Ramos (cell line): ENCODE results near the gene LRFN5.

Source experiments
- in situ Hi-C: fragments of 300-500 bp; cut with MboI; formaldehyde crosslinking; loops from one replicate; pipeline ENCODE4 v1.14.3; 2022; ENCODE audit warnings: low sequenced_read_pairs; ENCODE audit not compliant: unreplicated experiment

Gene LRFN5

DNA sequence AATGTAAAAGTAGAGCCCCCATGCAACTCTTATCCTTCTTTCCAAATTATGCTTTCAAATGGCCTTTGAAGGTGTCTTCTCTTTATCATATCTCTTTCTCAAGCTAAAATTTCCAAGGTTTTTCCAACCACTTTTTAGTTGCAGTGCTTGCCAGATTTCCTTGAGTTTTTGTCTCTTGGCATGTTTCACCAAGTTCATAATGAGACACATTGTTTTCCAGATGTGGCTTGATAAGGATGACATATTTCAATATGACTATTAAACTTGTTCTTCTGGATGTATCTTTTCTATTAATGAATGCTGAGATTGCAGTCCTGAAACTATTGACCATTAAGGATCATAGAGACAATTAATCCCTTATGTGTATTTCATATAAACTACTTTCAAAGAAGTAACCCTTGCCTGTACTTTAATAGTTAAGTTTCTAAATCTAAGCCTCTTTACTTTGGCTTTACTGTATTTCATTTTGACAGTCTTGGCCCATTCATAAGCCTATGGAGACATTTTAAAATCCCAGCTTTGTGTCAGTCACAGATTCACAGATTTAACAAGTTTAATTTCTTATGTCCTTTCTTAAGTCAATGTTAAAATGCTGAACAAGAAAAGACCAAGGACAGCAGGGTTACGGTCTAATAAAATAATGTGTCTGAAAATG is 151.5 kb downstream of the LRFN5 start:
- in situ Hi-C loops = no loop called here

GRCh38 chr14:41761204-41761603 is 154.5 kb downstream of the LRFN5 start:
- in situ Hi-C loops = no loop called here

DNA sequence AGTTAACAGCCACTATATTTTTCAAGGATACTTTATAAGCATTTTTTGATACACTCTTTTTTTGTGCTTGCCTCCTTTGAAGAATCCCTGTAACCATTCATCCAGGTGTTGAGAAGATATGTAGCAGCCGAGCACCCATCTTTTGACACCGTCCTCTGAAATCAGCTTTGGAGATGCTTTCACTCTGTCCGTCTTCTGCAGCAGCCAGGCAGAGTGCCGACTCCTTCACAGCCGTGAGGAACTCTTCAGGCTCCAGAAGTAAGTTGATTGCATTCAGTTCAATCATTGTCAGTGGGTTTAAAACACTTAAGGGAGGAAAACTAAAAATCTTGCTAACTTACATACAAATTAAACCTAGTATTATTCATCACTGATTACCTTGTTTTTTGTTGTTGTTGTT is 160.1 kb downstream of the LRFN5 start:
- in situ Hi-C loops = no loop called here

DNA sequence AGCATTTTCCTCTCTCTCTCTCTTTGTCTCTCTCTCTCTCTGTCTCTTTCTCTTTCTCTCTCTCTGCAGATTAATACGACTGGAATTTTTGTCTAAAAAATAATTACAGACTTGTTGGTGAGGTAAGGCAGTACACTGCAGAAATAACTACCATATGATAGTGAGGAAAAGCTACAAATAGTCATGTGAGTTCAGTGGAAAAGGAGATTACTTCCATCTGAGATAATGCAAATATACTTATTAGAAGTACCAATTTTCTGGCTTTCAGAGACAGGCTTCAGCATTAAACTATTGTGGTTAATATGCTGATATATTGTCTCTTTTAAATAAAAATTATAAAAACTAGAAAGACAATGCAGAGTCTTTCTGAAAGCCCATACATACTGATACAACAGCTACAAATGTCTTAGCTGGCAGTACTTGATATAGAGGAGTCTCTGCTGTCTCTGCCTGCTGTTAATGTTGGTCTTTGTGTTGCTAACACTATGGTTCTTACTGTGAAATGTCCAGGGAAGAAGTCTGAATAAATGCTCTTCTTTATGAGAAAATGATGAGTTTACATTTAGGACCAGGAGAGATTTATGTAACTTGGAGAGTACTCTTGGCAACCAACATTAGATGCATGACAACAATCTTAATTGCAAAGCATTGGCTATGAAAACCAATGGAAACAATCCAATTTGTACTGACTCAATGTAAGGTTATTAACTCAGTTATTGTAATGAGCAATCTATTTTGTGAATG is 167.0 kb downstream of the LRFN5 start:
- in situ Hi-C loops = no loop called here

- in situ Hi-C loops = no loop called here
Measured at GRCh38 chr14:41782511-41782910, 175.8 kb downstream of the LRFN5 start.

DNA sequence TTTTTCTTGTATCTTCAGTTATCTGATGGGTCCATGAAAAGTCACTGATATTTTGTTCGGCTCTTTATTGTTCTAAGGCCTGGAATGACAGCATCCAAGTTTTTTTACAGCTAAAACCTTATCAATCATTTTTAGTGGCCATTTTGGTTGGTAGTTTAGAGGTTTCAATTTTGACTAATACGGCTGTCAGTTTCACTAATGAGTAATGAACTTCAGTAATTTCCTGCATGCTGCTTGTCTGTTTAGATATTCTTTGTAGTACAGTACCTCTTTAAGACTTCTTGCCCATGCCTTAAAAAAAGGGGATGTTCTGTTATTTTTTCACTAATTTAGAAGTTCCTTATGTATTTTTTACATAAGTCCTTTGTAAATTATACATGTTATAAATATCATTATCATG is 176.7 kb downstream of the LRFN5 start:
- in situ Hi-C loops = no loop called here

GRCh38 chr14:41785696-41786095 is 179.0 kb downstream of the LRFN5 start:
- in situ Hi-C loops = no loop called here

GRCh38 chr14:41799817-41800216 is 193.1 kb downstream of the LRFN5 start:
- in situ Hi-C loops = no loop called here

DNA sequence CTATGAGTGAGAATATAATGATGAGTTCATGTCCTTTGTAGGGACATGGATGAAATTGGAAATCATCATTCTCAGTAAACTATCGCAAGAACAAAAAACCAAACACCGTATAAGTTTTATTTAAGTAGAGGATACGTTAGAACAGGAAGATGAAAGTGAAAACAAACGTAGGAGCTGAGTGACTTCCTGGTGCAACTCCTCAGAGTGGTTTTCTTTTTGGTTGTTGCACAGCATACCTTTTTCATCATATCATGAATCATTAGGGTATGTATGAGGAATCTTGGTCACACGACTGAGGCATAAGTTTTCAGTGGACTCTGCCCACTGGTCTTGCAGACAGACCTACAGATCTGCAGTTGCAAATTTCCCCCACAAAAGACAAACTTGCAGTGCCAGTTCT is 199.0 kb downstream of the LRFN5 start:
- in situ Hi-C loops = no loop called here

DNA sequence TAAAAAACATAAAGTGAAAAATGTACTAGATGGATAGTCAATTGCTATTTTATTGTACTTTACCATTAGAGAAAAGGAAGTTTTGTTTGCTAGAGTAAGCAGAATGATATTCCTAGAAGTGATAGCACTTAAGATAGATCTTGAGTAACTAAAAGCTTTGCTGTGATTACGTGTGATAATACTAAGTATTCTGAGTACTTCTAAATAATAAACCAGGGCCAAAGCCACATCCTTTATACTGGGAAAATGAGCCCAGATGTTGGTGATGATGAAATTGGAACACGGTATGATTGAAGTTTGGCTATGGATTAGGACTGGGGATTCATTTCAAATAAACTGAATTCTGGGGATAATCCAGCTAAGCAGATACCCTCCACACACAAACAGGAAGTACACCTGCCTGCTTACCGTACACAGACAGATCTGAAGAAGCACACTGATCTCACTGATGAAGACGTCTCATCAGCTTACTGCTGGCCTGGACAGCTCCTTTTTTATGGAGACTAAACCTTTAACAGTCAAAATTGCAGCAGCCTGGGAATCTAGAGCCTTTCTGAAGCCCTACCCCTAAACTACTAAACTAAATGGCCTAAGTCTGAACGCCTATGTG is 199.8 kb downstream of the LRFN5 start:
- in situ Hi-C loops = no loop called here

- in situ Hi-C loops = no loop called here
Measured at GRCh38 chr14:41810362-41810761, 203.7 kb downstream of the LRFN5 start.

DNA sequence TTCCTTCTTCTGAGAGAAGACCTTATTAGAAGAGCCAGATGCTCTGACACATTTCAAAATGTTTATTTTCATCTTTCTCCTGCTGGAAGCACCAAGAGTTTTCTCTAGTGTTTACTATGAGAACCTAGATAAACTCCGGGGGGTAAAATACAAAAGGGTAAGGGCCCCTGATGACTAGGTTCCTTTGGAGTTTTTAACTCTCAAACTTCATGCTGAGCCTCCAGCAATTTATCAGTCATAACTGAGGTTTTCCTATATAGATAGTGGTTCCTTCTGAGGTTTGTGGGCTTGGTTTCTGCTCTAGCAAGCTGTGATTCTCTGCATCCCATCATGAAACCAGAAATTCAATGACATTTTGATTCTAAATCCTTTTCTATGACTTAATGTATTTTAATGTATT is 210.9 kb downstream of the LRFN5 start:
- in situ Hi-C loops = no loop called here

DNA sequence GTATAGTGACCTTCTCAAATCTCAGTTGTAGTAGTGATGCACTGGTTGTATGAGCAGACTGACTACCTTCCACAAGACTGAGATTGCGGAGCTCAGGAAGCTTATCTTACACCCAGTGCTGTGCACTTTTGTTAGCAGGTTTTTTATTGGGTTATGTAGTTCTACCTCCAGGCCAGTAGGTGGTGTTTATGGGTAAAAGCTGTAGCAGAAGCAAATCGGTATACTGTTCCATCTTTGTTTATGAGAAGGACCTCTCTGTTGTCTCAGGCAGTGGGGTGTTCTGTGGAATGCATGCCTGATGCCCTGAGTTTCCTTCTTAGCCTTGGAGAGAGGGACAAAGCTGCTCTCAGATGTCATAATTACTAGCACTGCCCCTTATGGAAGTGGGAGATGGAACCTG is 217.8 kb downstream of the LRFN5 start:
- in situ Hi-C loops = no loop called here

DNA sequence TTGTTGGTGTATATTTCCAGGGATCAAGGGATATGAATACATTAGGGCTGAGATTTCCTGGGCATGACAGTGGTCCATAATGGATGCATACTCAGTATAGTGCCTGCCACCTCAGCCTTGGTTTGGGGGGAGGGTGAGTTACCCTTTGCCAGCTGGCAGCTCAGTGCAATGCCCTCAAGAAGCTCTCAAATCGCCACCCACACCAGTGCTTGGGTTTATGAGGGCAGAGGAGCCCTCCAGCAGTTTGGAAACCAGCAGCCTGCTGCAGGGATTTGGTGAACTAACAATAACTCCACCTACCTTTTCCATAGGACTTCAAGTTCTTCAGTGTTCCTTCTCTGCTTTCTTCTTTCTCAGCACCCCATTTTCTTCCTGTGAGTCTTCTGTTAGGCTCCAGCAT is 218.9 kb downstream of the LRFN5 start:
- in situ Hi-C loops = no loop called here

DNA sequence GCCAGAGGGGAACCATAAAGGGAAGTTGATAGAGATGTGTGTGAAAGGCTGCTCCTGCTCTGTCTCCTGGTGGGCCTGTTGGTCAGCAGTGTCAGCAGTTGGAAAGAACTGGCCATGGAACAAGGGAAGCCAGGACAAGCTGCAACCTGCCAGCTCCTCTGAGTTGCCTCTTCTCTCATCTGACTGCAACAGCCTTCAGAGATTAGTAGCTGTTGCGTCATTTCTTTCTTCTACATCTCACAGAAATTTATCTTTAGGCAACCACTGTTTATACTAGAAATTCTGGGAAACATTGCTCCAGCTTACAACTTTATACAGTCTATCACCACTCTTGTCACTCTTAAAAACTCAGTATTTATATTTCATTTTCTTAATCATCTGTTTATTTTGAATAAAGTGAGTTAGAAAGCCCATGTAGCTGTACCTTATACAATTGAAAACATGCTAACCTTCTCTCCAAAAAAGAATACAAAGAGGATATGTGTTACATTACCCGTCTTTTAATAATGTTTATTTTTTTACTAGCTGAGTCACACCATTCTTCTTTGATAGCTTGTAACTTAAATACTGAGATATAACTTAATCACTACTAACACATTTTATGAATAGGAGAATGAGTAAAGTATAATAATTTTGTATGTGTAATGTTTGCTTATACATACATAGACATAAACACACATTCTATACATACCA is 224.2 kb downstream of the LRFN5 start:
- in situ Hi-C loops = no loop called here

DNA sequence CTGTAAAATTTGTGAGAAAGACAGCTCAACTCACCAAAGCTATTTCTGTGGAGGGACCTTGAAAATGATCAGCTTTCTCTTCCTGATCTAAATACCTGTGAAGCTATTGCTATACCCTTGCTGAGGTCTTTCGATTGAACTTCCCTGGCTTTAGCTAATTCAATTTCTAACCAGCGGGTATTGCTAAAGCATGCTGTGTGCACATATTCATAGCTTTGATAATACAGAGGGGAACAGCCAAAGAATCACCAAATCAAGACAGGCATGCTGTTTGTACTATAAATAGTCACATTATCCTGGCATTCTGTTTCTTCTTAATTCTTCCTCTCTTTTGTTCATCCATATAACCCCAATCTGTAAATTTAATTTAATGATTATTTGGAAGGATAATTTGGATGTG is 233.0 kb downstream of the LRFN5 start:
- in situ Hi-C loops = no loop called here

- in situ Hi-C loops = no loop called here
Measured at GRCh38 chr14:41859336-41859735, 252.7 kb downstream of the LRFN5 start.

- in situ Hi-C loops = no loop called here
Measured at GRCh38 chr14:41860586-41860985, 253.9 kb downstream of the LRFN5 start.

DNA sequence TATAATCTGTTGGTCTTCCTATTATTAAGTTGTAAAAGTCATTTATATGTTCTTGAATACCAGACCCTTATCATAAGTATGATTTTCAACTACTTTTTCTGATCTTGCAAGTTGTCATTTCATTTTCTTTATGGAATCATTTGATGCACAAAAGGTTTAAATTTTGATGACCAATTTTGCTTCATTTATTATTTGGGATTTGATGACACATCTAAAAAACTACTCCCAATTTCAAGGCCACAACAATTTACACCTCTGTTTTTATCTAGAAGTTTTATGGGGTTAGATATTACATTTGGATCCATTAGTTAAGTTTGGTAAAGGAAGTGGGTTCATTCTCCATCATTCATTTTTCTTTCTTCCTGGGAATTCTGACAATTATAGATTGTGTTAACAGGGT is 259.2 kb downstream of the LRFN5 start:
- in situ Hi-C loops = no loop called here

- in situ Hi-C loops = no loop called here
Measured at GRCh38 chr14:41868396-41868795, 261.7 kb downstream of the LRFN5 start.
